ENCODE measurements around the gene SGSM1.

DNA sequence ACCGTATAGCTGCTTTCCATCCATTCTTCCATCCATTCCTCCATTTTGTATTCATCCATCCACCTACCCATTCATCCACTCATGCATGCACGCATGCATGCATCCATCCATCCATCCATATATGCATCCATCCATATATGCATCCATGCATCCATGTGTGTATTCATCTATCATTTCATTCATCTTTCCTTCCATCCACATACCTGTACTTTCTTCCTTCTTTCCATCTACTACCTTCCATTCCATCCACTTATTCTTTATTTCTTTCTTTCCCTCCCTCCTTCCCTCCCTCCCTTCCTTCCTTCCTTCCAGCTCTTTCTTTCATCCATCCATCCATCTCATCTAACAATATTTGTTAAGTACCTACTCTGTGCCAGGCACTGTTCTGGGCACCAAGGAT is 166.4 kb downstream of the SGSM1 start:
- TF ChIP-seq, protein P1, sequence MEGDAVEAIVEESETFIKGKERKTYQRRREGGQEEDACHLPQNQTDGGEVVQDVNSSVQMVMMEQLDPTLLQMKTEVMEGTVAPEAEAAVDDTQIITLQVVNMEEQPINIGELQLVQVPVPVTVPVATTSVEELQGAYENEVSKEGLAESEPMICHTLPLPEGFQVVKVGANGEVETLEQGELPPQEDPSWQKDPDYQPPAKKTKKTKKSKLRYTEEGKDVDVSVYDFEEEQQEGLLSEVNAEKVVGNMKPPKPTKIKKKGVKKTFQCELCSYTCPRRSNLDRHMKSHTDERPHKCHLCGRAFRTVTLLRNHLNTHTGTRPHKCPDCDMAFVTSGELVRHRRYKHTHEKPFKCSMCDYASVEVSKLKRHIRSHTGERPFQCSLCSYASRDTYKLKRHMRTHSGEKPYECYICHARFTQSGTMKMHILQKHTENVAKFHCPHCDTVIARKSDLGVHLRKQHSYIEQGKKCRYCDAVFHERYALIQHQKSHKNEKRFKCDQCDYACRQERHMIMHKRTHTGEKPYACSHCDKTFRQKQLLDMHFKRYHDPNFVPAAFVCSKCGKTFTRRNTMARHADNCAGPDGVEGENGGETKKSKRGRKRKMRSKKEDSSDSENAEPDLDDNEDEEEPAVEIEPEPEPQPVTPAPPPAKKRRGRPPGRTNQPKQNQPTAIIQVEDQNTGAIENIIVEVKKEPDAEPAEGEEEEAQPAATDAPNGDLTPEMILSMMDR (conservative IDR thresholded peaks at IDR 0.05 in 1 of 2, IDR thresholded peaks at IDR 0.05 in 1 of 2; ENCODE audit: low read depth in 1 of 2, low read length in 2 of 2): no peak
- no peak for TF ChIP-seq EZH2 (IDR thresholded peaks at IDR 0.05; ENCODE audit: low read length, missing control alignments)

Measured in fibroblast of lung (primary cell).